SKM-1 treated with dmso at 0.1 percent for 144 hours (cell line): ENCODE measurements around the gene GPATCH3.
A peak's percentile ranks its signal among the peaks of the same experiment; 100 is the strongest.
"Not testable (repeated sequence)": the region's sequence is repeated elsewhere in the genome, so short reads cannot be mapped to it uniquely, and the experiment has no call there.

Experiments
- DNase-seq: peaks from one replicate; lab custom pipeline; 2025; ENCODE audit not compliant: unreplicated experiment; lab: John Stamatoyannopoulos, UW

The GPATCH3 gene, protein sequence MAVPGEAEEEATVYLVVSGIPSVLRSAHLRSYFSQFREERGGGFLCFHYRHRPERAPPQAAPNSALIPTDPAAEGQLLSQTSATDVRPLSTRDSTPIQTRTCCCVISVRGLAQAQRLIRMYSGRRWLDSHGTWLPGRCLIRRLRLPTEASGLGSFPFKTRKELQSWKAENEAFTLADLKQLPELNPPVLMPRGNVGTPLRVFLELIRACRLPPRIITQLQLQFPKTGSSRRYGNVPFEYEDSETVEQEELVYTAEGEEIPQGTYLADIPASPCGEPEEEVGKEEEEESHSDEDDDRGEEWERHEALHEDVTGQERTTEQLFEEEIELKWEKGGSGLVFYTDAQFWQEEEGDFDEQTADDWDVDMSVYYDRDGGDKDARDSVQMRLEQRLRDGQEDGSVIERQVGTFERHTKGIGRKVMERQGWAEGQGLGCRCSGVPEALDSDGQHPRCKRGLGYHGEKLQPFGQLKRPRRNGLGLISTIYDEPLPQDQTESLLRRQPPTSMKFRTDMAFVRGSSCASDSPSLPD

DNA sequence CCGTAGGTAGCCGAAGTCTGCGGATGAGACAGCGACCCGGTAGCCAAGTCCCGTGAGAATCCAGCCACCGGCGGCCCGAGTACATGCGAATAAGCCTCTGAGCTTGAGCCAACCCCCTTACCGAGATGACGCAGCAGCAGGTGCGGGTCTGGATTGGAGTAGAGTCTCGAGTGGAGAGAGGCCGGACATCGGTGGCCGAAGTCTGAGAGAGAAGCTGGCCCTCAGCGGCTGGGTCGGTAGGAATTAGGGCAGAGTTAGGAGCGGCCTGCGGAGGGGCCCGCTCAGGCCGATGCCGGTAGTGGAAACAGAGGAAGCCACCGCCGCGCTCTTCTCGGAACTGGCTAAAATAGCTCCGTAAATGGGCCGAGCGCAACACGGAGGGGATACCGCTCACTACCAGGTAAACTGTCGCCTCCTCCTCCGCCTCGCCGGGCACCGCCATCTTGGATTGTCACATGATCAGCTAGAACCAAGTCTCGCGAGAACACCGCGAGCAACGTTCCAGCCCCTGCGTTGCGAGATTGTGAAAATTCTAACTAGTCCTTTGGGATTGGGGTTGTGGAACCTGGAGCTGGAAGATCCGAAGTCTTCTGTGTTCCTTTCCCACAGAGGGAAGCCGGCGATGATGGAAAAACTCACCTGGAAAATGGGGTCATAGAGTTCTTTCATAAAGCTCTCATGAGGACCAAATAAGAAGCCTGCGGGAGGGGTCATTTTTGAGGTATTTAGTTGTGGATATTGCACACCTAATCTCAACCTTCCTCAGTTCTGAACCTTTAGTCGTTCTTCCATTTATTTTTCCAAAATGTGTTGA lies at the start of gene GPATCH3:
TSS of gene GPATCH3 (minus strand) at position 467 of the 814 bp plus-strand sequence. CDS start at position 442, 25 bp downstream.
- peak; percentile 69 for DNase-seq

DNA sequence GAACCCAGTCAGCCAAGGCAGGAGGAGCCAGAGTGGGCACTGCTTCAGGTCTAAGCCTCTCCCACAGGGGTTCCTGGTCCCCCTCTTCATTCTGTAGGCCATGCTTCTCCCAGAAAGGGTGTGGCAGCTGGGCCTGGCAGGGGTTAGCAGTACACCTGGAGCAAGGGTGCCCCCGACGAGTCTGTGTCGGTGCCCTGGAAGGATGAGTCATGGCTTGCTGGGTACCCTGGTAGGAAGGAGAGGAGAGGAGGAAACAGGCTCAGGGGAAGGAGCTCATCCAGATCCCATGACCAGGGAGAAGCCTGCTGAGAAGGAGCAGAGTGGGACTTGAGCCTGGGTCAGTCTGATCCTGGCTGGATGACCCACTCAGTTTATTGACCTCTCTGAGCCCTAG lies 49.7 kb upstream of the GPATCH3 start:
- no peak for DNase-seq

DNA sequence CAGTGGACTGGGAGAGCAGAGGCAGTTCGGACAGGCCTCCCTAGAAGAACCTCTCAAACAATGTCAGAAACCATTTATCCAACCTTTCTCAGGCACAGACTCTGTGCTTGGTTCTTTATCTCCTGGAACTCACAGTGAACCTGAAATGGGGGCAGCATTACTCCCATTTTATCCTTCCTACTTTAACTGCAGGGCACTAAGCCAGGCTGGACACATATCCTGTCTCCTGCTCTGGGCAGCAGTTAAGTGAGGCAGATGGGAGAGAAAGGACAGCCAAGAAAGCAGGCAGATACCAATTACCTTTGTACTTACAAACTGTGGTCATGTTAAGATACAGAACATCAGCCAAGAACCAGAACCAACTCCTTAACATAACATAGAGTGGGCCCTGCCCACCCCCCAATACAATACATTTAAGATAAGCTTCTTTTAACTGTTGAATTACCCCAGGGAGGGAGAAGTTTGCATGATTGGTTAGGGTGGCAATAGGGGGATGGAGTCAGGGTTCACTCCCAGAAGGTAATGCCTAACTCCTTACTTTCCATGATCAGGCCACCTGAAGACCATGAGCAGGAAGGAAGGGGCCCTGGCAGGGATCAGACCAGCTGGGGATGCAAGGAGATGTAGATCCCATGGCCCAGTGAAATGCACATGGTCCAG lies 49.1 kb upstream of the GPATCH3 start:
- no peak for DNase-seq

DNA sequence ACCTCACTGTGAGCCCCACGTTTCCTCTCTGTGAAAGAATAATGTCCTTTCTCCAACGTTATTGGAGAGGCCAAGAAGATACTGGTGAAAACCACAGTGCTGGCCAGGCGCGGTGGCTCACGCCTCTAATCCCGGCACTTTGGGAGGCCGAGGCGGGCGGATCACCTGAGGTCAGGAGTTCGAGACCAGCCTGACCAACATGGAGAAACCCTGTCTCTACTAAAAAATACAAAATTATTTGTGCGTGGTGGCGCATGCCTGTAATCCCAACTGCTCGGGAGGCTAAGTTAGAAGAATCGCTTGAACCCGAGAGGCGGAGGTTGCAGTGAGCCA lies 48.4 kb upstream of the GPATCH3 start:
- not testable (repeated sequence) for DNase-seq

DNA sequence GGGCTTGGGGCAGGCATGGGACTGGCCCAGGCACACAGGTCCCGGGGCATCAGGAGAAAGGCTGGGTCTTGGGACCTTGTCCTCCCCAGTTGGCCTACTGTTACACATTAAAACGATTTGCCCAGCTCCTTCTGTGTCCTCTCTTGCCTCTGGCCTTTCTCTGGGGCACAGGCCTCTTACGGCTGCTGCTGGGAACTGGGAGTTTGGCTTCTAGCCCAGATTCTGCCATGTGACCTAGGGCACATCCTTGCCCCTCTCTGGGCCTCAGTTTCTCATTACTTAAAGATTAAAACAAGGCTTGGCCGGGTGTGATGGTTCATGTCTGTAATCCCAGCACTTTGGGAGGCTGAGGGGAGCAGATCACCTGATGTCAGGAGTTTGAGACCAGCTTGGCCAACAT lies 46.0 kb upstream of the GPATCH3 start:
- no peak for DNase-seq

DNA sequence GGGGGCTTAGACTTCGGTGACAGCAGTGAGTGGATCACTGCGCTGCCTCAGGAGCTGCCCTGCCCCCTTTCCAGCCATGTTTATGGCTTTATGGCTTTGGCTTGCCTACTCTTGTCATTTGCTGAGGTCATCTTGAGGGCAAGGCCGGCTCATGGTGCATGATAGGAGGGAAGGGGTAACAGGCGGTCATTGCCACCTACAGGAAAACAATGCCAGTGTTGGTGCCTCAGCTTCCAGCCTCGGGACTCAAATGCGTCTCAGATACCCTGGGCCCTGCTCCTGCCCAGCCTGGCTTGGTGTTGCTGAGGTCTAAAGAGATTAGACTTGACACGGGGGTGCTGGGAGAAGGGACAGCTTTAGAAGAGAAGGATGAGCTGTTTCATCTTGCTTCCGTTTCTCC lies 45.5 kb upstream of the GPATCH3 start:
- no peak for DNase-seq

DNA sequence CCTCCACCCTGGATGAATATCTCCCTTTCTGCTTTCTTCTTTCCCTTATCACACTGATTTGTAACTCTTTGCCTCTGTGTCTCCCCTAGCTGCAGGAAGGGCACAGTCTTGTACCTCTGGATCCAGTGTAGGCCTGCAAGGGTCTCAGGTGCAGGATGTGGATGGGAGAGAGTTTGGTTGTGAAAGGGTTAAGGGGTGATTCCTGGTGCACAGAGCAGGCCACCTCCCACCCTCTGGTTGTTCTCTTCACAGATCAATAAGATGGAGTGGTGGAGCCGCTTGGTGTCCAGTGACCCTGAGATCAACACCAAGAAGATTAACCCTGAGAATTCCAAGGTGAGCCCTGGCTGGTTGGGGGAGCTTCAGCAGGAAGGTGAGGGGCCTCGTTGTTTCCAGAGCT lies 44.9 kb upstream of the GPATCH3 start:
- no peak for DNase-seq

DNA sequence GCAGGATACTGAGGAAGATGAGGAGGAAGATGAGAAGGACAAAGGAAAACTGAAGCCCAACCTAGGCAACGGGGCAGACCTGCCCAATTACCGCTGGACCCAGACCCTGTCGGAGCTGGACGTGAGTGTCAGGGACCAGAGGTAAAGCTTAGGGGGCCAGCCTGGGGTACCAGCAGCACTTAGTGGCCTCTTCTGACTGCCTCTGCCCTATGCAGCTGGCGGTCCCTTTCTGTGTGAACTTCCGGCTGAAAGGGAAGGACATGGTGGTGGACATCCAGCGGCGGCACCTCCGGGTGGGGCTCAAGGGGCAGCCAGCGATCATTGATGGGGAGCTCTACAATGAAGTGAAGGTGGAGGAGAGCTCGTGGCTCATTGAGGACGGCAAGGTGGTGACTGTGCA lies 42.4 kb upstream of the GPATCH3 start:
- no peak for DNase-seq

DNA sequence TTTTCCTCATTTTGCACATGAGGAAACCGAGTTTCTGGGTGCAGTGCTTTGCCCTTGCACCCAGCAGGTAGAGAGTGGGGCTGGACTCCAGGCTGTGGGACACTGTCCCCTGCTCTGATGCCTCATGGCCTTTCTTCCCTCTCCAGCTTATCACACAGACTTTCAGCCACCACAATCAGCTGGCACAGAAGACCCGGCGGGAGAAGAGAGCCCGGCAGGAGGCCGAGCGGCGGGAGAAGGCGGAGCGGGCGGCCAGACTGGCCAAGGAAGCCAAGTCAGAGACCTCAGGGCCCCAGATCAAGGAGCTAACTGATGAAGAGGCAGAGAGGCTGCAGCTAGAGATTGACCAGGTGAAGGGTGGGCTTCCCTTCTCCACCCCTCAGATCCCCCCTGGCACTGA lies 41.0 kb upstream of the GPATCH3 start:
- no peak for DNase-seq

DNA sequence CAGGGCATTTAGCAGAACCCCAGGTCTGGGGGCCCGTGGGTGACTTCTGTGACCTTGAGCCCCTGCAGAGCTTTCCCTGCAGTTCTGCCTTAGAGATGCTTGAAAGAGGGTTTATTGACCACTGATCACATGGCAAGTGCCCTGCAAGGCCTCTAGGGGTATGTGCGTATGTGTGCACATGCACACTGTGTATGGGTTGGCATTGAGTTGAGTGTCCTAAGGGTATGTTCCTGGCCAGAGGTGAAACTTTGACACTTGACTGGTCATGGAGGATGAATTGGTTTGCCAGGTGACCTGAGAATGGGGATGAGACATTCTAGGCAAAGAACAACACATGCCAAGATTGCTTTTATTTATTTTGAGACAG lies 38.4 kb upstream of the GPATCH3 start:
- no peak for DNase-seq

DNA sequence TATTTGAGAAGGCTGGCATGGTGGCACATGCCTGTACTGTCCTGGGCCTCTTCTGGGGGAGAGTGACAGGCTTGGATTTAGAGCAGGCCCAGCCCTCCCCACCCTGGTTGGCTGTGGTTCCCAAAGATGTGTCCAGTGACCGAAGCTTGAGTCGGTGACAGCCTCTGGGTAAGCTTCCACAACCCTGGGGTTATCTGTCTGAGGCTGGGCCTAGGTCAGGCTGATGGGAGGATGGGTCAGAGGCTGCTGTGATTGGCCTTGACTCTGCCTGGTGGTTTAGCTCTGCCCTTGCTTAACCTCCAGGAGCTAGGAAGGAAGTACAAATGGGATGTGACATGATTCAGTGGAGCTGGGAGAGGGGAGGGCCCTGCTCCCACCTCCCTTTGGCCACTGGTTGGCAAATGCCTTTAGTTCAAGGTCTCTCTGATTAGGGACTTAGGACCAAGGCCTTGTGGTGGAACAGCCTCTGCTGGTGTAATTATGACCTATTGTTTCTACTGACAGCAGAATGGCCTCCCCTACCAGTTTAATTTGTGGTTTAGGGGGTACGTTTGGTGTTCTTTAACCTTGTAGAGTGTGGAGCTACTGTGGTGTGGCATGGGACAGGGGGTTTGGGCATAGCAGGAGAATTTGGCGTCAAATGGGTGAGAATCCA lies 37.9 kb upstream of the GPATCH3 start:
- DNase-seq, result peak; percentile 26

DNA sequence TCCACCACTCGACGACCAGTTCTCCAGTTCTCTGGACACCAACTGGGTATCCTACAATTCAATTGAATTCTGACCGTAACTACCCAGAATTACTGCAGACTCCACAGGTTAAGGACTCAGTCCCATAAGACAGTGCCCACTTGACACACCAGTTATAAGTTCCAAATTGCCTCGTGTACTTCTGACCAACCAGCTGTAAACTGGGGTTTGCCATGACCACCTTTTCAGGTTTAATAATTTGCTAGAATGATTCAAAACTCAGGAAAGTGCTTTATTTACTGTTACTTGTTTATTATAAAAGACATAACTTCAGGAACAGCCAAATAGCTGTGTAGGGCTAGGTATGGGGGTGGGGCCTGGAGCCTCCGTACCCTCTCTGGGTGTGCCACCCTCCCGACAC lies 36.6 kb upstream of the GPATCH3 start:
- no peak for DNase-seq

DNA sequence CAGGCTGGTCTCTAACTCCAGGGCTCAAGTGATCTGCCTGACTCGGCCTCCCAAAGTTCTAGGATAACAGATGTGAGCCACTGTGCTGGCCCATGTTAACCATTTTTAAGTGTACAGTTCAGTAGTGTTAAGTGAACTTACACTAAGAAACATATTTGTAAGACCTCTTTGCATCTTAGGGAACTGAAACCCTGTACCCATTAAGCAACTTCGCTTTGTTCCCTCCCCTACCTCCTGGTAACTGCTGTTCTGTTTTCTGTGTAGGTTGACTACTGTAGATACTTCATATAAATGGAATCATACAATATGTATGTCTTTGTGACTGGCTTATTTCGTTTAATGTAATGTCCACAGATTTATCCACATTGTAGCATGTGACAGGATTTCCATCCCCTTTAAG lies 32.3 kb upstream of the GPATCH3 start:
- peak; percentile 67 for DNase-seq

DNA sequence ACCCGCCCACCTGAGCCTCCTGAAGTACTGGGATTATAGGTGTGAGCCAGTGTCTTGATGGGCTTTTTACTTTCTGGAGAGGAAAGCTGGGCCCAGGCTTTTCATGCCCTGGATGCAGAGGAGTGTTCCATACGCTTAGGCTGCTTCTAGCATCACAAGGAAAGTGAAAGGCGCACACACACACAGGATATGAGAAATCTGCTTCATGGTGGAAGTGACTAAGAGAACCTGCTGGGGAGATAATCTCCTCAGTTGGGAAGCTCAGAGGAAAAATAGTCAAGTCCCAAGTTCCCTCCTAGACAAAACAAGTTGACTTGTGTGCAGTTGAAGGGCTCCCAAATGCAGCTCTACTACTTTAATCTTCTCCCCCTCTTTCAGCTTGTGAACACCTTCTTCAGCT lies 23.4 kb upstream of the GPATCH3 start:
- DNase-seq, result no peak

DNA sequence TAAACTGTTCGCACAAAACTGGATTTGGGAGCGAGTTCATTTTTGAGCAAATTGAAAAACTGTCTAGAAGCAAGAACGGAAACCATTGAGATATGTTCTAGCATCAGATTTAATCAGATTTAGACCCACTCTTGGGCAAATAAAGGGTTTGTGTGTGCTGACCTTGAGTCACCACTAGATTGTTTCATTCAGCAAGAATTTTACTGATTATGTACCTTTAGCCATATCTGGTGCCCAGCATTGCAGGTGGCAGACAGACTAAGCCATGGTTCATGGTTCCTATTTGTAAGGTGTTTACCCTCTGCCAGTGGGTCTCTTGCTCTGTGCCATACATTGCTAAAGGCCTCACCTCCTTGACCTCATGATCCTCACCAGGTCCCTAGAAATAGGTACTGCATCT lies 22.6 kb upstream of the GPATCH3 start:
- no peak for DNase-seq

DNA sequence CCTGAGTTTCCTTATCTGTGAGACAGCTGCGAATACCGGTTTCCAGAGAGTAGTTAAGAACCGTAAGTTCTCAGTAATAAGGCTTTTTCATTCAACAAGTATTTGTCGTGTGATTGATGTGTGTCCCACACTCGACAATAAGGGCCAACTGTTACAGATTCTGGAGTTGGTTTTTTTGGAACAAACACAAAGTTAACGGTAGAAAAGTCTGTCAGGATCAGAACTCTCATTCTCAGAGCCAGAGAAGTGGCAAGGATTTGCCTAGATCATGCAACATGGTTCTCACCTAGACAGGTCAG lies 22.1 kb upstream of the GPATCH3 start:
- DNase-seq, result no peak

DNA sequence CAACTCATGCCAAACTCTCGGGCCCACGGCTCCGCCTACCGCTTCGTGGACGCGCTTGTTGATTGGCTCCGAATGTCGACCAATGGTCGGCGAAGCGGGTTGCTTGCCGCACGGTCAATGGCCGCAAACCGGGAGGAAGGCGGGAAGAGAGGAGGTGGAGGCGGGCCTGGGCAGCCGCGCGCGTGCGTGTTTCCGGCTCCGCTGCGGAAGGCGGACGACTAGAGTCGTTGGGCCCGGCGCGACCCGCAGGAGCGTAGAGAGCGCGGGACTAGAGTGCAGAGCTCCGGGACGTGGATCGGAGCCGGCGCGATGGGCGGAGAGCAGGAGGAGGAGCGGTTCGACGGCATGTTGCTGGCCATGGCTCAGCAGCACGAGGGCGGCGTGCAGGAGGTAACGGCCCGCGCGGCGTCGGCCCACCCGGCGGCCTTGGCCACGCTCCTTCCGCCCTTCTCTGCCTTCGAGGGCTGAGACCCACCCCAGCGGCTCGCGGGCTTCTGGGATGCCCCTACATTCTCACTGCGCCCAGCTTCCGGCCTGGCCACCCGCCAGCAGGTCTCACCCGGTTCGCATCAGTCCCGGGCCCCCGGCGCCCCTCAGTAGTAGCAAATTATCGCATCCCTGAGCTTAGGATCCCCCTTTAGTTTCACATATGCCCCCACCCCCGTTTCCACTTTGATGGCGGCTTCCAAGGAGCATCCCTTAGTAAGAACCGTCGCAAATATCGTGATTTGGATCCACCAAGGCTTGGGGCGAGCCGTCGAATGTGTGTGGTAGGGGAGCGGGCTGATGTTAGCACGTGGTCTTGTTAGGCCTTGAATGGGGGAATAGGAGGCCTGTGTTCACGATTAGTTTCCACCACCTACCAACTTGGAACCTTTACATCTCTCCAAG lies 21.5 kb upstream of the GPATCH3 start, which contains the start of gene NUDC:
TSS of gene NUDC (plus strand) at position 204 of the 891 bp plus-strand sequence. CDS start at position 310, 106 bp downstream.
- peak; percentile 93 for DNase-seq

DNA sequence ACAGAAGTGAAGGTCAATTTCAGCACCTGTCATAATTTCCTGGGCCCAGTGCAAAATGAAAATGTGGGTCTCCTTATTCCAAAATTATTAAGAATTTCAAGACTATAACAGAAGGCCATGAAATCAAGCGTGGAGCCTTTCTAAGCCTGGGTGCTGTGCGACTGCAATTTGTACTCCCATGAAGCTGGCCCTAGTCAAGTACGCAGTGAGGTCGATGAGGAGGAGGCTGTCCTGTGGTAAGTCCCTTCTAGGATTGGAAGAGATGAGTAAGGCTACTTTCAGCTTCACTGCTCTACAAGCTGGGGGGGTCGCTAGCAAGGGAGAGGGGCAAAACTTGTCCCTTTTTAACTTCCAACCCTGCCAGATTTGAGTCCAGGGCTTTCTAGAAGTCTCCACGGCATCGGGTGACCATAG lies 20.9 kb upstream of the GPATCH3 start:
- DNase-seq, result no peak

DNA sequence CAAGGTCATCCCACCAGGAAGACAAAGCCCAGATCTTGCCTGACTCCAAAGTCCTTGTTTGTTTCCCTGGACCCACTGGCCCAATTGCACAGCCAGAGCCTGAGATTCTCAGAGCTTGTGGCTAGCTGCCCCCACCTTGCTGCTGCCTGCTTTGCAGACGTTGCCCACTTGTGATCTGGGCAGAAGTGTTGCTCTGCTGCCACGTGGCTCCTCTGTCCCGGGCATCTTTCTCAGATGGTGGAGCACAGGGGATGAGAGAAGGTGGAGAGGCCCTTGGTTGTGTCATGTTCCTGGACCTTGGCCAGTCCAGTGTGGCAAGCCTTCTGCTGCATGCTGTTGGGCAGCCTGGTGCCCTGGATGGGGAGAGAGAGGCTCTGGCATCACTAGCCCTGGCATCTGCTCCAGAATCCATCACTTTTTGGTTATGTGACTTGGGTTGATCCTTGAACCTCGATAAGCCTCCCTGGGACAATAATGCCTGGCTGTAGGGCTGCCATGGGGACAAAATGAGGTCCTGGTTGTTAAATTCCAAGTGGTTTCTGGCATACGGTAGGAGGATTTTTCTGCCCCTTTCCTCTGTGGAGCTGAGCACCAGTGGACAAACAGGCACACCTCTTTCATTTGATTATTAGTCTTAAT lies 15.1 kb upstream of the GPATCH3 start:
- no peak for DNase-seq
